SK-N-SH (cell line): ENCODE data around the gene MACROD2.

Experiments
- CTCF ChIP-seq: fragments of 200-600 bp; sonication (generic); IDR thresholded peaks from 2 replicates; pipeline ENCODE4 v1.6.1; 2017; ENCODE audit warnings: antibody characterized with exemption, mild to moderate bottlenecking, moderate library complexity
- EZH2phosphoT487 ChIP-seq: fragments of 200-600 bp; sonication (generic); IDR thresholded peaks from 2 replicates; pipeline ENCODE4 v1.6.1; 2017; ENCODE audit warnings: low read depth, mixed run types, mild to moderate bottlenecking, antibody characterized with exemption, moderate library complexity, borderline replicate concordance
- TAF1 ChIP-seq: IDR thresholded peaks from 2 replicates; pipeline ENCODE4 v1.6.1; 2012; ENCODE audit warnings: low read depth, mild to moderate bottlenecking, low read length, moderate library complexity, borderline replicate concordance
- YY1 ChIP-seq: IDR thresholded peaks from 2 replicates; pipeline ENCODE4 v1.4.0; 2012; ENCODE audit warnings: low read depth, mild to moderate bottlenecking

- TF ChIP-seq CTCF (no peak), TAF1 (no peak), EZH2phosphoT487 (no peak), YY1 (no peak)
Observed at GRCh38 chr20:14113416-14113815, 118.1 kb downstream of the MACROD2 start.
